ENCODE data around the gene PWWP2B. TPM values are rescaled to one million over a fixed set of nuclear protein-coding genes. Genes with fewer than 3 reads are reported as not detected.
"Not testable (repeated sequence)": the region's sequence is repeated elsewhere in the genome, so short reads cannot be mapped to it uniquely, and the experiment has no call there.

PWWP2B gene
- total RNA-seq, 1 donor from 2014 or later, result 24.3 TPM

DNA sequence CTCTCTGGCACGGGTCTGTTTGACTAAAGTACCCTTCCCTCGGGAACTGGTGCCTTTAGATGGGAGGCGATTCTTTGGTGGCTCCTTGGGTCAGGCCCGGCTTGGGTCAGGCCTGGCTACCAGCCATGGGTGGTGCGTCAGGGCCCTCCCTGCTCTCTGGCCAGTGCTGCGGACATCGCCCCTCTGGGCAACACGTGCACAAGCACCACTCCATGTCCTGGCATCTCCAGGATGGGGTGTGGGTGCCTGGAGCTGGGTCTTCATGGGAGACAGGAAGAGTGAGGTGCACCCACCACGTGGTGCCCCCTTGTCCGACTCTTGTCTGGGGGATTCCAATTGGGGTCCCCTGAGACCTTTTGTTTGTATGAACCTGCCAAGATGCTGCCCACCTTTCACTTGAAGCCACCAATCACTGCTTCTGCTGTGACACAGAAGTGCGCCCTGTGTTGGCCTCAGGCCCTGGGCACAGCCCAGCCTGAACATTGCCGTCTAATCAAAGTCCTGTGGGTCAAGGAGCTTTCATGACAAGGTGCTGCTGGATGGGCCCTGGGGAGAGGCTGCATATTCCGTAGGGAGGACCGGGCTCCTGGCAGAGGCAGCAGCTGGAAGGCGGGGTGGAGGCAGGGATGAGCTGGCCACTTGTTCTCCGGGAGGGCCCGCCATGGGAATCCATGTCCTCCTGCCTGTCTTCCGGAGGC lies 11.1 kb upstream of the PWWP2B start:
- no peaks in the 10 kb centered on the region for H3K36me3 Mint-ChIP-seq (ENCODE audit: insufficient read depth)
- peaks cover 3% of the 10 kb centered on the region for H3K27me3 Mint-ChIP-seq
- H3K4me1 Mint-ChIP-seq (ENCODE audit: low read depth), result peaks cover 3% of the 10 kb centered on the region
- no peak overlapping the region for H3K4me3 Mint-ChIP-seq (ENCODE audit: low read depth)
- DNase-seq (ENCODE audit: low spot score, unreplicated experiment), result no peak
- H3K9me3 Mint-ChIP-seq (ENCODE audit: low read depth), result no peaks in the 10 kb centered on the region
- no peak overlapping the region for H3K27ac Mint-ChIP-seq
- TF ChIP-seq, protein P1, sequence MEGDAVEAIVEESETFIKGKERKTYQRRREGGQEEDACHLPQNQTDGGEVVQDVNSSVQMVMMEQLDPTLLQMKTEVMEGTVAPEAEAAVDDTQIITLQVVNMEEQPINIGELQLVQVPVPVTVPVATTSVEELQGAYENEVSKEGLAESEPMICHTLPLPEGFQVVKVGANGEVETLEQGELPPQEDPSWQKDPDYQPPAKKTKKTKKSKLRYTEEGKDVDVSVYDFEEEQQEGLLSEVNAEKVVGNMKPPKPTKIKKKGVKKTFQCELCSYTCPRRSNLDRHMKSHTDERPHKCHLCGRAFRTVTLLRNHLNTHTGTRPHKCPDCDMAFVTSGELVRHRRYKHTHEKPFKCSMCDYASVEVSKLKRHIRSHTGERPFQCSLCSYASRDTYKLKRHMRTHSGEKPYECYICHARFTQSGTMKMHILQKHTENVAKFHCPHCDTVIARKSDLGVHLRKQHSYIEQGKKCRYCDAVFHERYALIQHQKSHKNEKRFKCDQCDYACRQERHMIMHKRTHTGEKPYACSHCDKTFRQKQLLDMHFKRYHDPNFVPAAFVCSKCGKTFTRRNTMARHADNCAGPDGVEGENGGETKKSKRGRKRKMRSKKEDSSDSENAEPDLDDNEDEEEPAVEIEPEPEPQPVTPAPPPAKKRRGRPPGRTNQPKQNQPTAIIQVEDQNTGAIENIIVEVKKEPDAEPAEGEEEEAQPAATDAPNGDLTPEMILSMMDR (IDR thresholded peaks at IDR 0.05; ENCODE audit: unreplicated experiment), result no peak

DNA sequence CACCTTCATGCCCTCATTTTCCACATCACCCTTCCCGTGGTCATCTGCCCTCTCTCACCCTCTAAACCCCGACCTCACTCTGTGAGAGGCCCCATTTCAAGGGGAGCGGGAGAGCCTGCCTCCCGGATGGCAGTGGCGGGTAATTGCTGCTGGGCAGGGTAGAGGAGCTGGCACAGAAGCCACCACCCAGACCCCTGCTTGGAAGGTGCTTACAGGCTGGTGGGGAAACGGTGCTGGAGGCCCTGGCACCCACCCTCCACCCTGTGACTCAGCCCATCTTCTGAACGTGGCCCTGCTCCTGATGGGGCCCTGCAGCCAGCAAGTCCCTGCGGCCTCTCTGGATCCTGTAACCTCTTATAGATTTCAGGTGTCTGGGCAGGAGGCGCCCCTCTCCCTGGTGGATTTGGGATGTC lies 10.6 kb upstream of the PWWP2B start:
- TF ChIP-seq, protein P1 (IDR thresholded peaks at IDR 0.05; ENCODE audit: unreplicated experiment), result no peak
- H3K4me1 Mint-ChIP-seq (ENCODE audit: low read depth), result peaks cover 3% of the 10 kb centered on the region
- no peak for DNase-seq (ENCODE audit: low spot score, unreplicated experiment)
- no peaks in the 10 kb centered on the region for H3K9me3 Mint-ChIP-seq (ENCODE audit: low read depth)
- no peak overlapping the region for H3K4me3 Mint-ChIP-seq (ENCODE audit: low read depth)
- H3K27ac Mint-ChIP-seq, result no peak overlapping the region
- H3K27me3 Mint-ChIP-seq, result peaks cover 3% of the 10 kb centered on the region
- no peaks in the 10 kb centered on the region for H3K36me3 Mint-ChIP-seq (ENCODE audit: insufficient read depth)

DNA sequence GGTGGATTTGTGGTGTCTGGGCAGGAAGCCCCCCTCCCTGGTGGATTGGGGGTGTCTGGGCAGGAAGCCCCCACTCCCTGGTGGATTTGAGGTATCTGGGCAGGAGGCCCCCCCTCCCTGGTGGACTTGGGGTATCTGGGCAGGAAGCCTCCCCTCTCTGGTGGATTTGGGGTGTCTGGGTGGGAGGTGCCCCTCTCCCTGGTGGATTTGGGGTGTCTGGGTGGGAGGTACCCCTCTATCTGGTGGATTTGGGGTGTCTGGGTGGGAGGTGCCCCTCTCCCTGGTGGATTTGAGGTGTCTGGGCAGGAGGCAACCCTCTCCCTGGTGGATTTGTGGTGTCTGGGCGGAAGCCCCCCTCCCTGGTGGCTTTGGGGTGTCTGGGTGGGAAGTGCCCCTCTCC lies 10.1 kb upstream of the PWWP2B start:
- not testable (repeated sequence) for H3K4me1 Mint-ChIP-seq (ENCODE audit: low read depth); H3K27ac Mint-ChIP-seq; H3K4me3 Mint-ChIP-seq (ENCODE audit: low read depth); DNase-seq (ENCODE audit: low spot score, unreplicated experiment); H3K9me3 Mint-ChIP-seq (ENCODE audit: low read depth); H3K27me3 Mint-ChIP-seq; H3K36me3 Mint-ChIP-seq (ENCODE audit: insufficient read depth)

DNA sequence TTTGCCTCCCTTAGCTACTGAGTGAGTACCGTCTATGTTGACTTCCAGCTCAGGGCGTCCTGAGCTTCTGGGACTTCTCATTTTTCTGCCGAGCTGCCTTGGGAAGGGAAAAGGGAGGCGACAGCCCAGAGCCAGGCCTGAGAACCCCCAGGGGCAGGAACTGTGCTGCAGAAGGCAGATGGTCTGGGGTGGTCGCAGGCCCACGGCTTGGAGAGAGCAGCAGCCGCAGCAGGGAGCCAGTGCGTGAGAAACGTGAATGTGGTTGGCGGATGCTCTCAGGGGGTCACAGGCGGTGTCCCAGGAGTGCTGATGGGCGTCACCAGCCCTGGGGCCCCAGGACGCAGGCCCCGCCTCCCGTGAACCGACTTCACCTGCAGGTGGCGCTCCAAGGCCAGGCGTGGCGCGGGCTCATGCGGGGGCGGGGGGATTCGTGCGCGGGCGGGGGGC lies 9.2 kb upstream of the PWWP2B start:
- H3K4me1 Mint-ChIP-seq (ENCODE audit: low read depth), result peaks cover 3% of the 10 kb centered on the region
- H3K27ac Mint-ChIP-seq, result peak overlapping the region; percentile 95
- DNase-seq (ENCODE audit: low spot score, unreplicated experiment), result peak; percentile 81
- peaks cover 3% of the 10 kb centered on the region for H3K27me3 Mint-ChIP-seq
- peaks cover 8% of the 10 kb centered on the region for H3K9me3 Mint-ChIP-seq (ENCODE audit: low read depth)
- peak overlapping the region; percentile 58 for H3K4me3 Mint-ChIP-seq (ENCODE audit: low read depth)
- TF ChIP-seq, protein P1 (IDR thresholded peaks at IDR 0.05; ENCODE audit: unreplicated experiment), result peak; percentile 69
- no peaks in the 10 kb centered on the region for H3K36me3 Mint-ChIP-seq (ENCODE audit: insufficient read depth)

DNA sequence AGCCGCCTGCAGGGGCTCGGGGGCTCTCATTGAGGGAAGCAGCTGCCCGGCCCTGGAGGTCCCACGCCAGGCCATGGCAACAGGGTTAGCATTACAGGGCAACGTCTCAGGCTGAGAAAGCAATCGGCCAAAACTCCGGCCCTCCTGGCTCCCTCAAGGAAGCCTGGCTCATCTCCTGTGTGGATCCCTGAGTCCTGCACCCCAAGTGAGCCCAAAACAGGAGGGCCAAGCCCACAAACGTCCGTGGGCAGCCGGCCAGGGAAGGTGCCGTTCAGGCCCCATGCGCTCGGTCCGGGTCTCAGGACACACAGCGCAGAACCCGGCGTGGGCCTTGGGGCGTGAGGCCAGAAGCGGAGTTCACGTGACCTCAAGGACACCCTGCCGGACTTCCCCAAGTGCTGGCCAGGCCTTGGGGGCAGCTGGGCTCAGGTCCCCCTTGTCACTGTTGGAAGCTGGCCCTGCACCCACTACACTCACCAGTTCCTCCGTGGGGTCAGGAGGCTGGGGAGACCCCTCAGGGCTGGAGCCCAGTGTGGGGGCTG lies 8.0 kb upstream of the PWWP2B start:
- TF ChIP-seq, protein P1 (IDR thresholded peaks at IDR 0.05; ENCODE audit: unreplicated experiment), result no peak

More for the DNA sequence above, 8.0 kb upstream of the PWWP2B start:
- Mint-ChIP-seq H3K36me3 (ENCODE audit: insufficient read depth) (no peaks in the 10 kb centered on the region), H3K9me3 (ENCODE audit: low read depth) (peaks cover 8% of the 10 kb centered on the region), H3K4me1 (ENCODE audit: low read depth) (peaks cover 3% of the 10 kb centered on the region), H3K27ac (no peak overlapping the region), H3K27me3 (peaks cover 3% of the 10 kb centered on the region), H3K4me3 (ENCODE audit: low read depth) (no peak overlapping the region)
- DNase-seq (ENCODE audit: low spot score, unreplicated experiment), result no peak
